Fibroblast of lung (primary cell): ENCODE results near the gene SNAP29. TPM values are rescaled to one million over a fixed set of nuclear protein-coding genes. Genes with fewer than 3 reads are reported as not detected.
"Not testable (repeated sequence)": the region's sequence is repeated elsewhere in the genome, so short reads cannot be mapped to it uniquely, and the experiment has no call there.

ENCODE experiments used
- DNase-seq, 2 donors: peaks; one replicate each; pipeline versions ENCODE4 v3.0.0 to v3.0.0-alpha.2; 2010; ENCODE audit warnings: low read depth in 2 of 2
- H2AFZ ChIP-seq: 2 replicates; pipeline ENCODE4 v1.5.1; 2012; ENCODE audit warnings: low read length, control low read depth, inconsistent platforms
- H3K27ac ChIP-seq: 2 replicates; pipeline ENCODE4 v1.5.1; 2011; ENCODE audit warnings: low read length, control low read depth; ENCODE audit not compliant: insufficient read depth
- H3K27me3 ChIP-seq: 2 replicates; pipeline ENCODE4 v1.5.1; 2011; ENCODE audit warnings: mild to moderate bottlenecking, low read length; ENCODE audit not compliant: control insufficient read depth, insufficient read depth
- H3K36me3 ChIP-seq: 2 replicates; pipeline ENCODE4 v1.5.1; 2011; ENCODE audit warnings: low read length; ENCODE audit not compliant: control insufficient read depth, insufficient read depth
- H3K4me1 ChIP-seq: 2 replicates; pipeline ENCODE4 v1.5.1; 2011; ENCODE audit warnings: low read length; ENCODE audit not compliant: control insufficient read depth, insufficient read depth; ENCODE audit errors: extremely low read depth
- H3K4me2 ChIP-seq: 2 replicates; pipeline ENCODE4 v1.5.1; 2011; ENCODE audit warnings: low read length, control low read depth; ENCODE audit not compliant: insufficient read depth; ENCODE audit errors: extremely low read depth
- H3K4me3 ChIP-seq, 4 experiments: fragments of 200-600 bp in 1 of 4; sonication (generic) in 1 of 4; replicated peaks in 1 of 4; 2 replicates each; pipeline ENCODE4 v1.5.1; 2011 to 2016; ENCODE audit warnings: low read length in 4 of 4, low read depth in 3 of 4, mild to moderate bottlenecking in 3 of 4, control low read depth in 2 of 4, inconsistent platforms in 1 of 4, mixed read lengths in 1 of 4; ENCODE audit not compliant: insufficient read depth in 1 of 4; ENCODE audit errors: control extremely low read depth in 1 of 4
- H3K79me2 ChIP-seq: 2 replicates; pipeline ENCODE4 v1.5.1; 2012; ENCODE audit warnings: mild to moderate bottlenecking, low read length, inconsistent platforms; ENCODE audit not compliant: control insufficient read depth, insufficient read depth
- H3K9ac ChIP-seq: 2 replicates; pipeline ENCODE4 v1.5.1; 2011; ENCODE audit warnings: mild to moderate bottlenecking, low read length, control low read depth; ENCODE audit not compliant: insufficient read depth
- H3K9me3 ChIP-seq: 2 replicates; pipeline ENCODE4 v1.5.1; 2012; ENCODE audit warnings: low read depth, low read length; ENCODE audit not compliant: control insufficient read depth, insufficient read depth
- H4K20me1 ChIP-seq: 2 replicates; pipeline ENCODE4 v1.5.1; 2011; ENCODE audit warnings: low read length; ENCODE audit not compliant: control insufficient read depth, insufficient read depth; ENCODE audit errors: extremely low read depth
- CTCF ChIP-seq, 2 donors: IDR thresholded peaks in 1 of 2; conservative IDR thresholded peaks in 1 of 2; 1 replicate in 1 of 2; 2 replicates in 1 of 2; pipeline ENCODE4 v1.5.1; 2011 to 2012; ENCODE audit warnings: low read length in 2 of 2, control low read depth in 1 of 2, inconsistent platforms in 1 of 2, low read depth in 1 of 2, mild to moderate bottlenecking in 1 of 2
- EZH2 ChIP-seq: IDR thresholded peaks from 2 replicates; pipeline ENCODE4 v1.5.1; 2012; ENCODE audit warnings: low read length, control low read depth, mild to moderate bottlenecking; ENCODE audit errors: missing control alignments
- polyA plus RNA-seq, 2 donors: library from polyadenylated mRNA; depleted of rRNA in 1 of 2; stranded (reverse) in 1 of 2; unstranded in 1 of 2; fragments of >200 nt; gene quantifications; 2 replicates each; pipeline ENCODE4 v1.2.1, GENCODE V29; 2011 to 2012; ENCODE audit warnings: missing spikeins in 1 of 2
- total RNA-seq: library from RNA; depleted of rRNA; stranded (reverse); fragments of >200 nt; gene quantifications from 2 replicates; pipeline ENCODE4 v1.2.1, GENCODE V29; 2014

SNAP29 gene
- total and polyA plus RNA-seq, 2 donors (not counting 1 experiment from before 2014, with no cell fraction given): 10.6 to 36.1 TPM

GRCh38 chr22:20889904-20890540 lies 31.2 kb downstream of the SNAP29 start:
- Histone ChIP-seq H3K4me1 (no peaks in the 10 kb centered on the region), H2AFZ (no peak overlapping the region), H3K36me3 (peaks cover 3% of the 10 kb centered on the region), H3K4me2 (no peak overlapping the region), H4K20me1 (no peaks in the 10 kb centered on the region), H3K79me2 (no peaks in the 10 kb centered on the region), H3K27ac (no peak overlapping the region), H3K27me3 (no peaks in the 10 kb centered on the region), H3K9me3 (no peaks in the 10 kb centered on the region), H3K4me3 (no peak overlapping the region), H3K9ac (no peak overlapping the region)
- DNase-seq: no peak
- TF ChIP-seq CTCF (conservative IDR thresholded peaks at IDR 0.05 in 1 of 2, IDR thresholded peaks at IDR 0.05 in 1 of 2; ENCODE audit: low read depth in 1 of 2, low read length in 2 of 2): no peak
- no peak for TF ChIP-seq EZH2

GRCh38 chr22:20890975-20891374 lies 32.2 kb downstream of the SNAP29 start:
- no peaks in the 10 kb centered on the region for H3K79me2 ChIP-seq
- no peak overlapping the region for H3K4me3 ChIP-seq
- H2AFZ ChIP-seq: no peak overlapping the region
- no peaks in the 10 kb centered on the region for H4K20me1 ChIP-seq
- no peaks in the 10 kb centered on the region for H3K4me1 ChIP-seq
- H3K9me3 ChIP-seq: no peaks in the 10 kb centered on the region
- H3K27me3 ChIP-seq: no peaks in the 10 kb centered on the region
- H3K9ac ChIP-seq: no peak overlapping the region
- no peak for TF ChIP-seq EZH2
- no peak for TF ChIP-seq CTCF (conservative IDR thresholded peaks at IDR 0.05 in 1 of 2, IDR thresholded peaks at IDR 0.05 in 1 of 2; ENCODE audit: low read depth in 1 of 2, low read length in 2 of 2)
- DNase-seq: no peak
- no peak overlapping the region for H3K4me2 ChIP-seq
- peaks cover 3% of the 10 kb centered on the region for H3K36me3 ChIP-seq
- H3K27ac ChIP-seq: no peak overlapping the region

GRCh38 chr22:20897737-20898136 lies 38.9 kb downstream of the SNAP29 start:
- H3K4me3 ChIP-seq, H3K36me3 ChIP-seq, H2AFZ ChIP-seq, H3K79me2 ChIP-seq, H3K4me1 ChIP-seq, DNase-seq, H3K27me3 ChIP-seq, H3K4me2 ChIP-seq, H4K20me1 ChIP-seq, H3K27ac ChIP-seq, H3K9me3 ChIP-seq, H3K9ac ChIP-seq: not testable (repeated sequence)
